GM19467 (cell line): ENCODE measurements around the gene RPLP1.

Experiments
- ATAC-seq: cut with Tn5 transposase; IDR thresholded peaks from one replicate; pipeline ENCODE4 v1.9.1; 2021; ENCODE audit warnings: mild to moderate bottlenecking, moderate library complexity; ENCODE audit not compliant: unreplicated experiment

The RPLP1 gene

DNA sequence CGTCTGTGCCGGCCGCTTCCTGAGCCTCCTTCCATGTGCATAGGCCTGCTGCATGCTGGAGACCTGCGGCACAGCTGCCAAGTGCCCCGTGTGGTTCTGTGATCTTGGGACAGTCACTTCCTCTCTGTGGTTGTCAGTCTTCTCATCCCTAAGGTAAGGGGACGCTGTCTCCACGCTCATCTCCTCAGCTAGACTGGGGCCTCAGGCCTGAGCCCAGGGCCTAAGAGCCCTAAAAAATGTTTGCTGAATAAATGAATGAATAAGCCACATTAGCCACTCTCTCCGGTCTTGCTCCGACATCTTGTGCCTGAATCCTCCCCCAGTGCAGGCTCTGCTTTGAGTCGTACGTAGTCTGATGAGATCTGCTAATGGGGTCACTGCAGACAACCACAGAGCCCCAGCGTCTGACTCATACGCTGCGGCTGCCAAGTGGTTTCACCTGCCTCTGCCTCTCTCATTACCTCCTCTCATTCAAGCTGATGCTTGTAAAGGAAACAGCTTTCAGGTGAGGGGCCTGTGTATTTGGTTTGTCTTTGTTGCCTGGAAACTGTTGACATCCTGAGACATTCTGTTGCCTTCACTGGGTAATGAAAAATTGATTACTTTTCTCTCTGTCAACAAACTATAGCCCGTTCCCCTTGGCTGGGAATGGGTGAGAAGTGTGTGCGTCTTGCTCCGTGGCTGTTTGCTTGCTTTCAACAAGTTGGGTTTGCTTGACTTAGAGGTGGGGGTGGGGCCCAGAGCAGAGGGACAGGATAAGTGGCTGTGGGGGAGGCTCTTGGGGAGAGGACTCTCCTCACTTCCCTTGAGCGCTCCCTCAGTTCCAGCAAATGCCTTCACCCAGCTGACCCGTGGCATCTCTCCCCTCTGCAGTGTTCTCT, 15.9 kb downstream of the RPLP1 start:
- ATAC-seq = no peak

DNA sequence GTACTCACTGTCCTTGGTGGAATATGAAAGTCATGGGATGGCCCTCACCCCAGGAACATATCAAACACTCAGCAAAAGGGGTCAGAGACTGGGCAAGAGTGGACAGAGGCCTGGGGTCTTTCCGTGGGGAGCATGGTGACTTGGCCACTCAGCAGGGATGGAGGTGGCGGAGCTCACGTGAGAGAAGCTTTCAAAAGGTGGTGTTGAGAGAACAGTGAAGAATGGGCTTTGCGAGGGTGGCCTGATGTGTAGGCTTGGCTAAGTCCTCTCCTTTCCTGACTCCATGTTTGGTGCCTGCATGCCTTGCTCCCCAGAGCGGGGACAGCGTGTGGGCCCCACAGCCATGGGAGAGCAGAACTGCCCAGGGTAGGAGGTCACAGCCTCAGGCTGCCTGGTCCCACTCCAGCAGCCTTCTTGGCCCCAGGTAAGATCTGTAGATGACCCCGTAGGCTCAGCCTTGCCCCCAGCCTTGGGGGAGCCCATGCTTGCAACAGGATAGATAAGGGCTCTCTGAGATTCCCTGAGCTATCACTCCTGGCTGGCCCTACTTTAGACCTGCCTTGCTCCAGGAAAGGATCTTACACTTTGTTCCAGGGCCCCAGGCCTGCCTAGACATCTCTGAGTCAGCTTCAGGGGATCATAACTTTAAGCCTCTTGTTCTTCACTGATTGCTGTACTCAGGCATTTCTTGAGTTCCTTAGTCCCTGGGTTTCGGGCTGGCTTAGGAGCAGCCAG, 17.0 kb downstream of the RPLP1 start:
- no peak for ATAC-seq

- ATAC-seq = no peak
Measured at GRCh38 chr15:69472046-69472445, 19.4 kb downstream of the RPLP1 start.

DNA sequence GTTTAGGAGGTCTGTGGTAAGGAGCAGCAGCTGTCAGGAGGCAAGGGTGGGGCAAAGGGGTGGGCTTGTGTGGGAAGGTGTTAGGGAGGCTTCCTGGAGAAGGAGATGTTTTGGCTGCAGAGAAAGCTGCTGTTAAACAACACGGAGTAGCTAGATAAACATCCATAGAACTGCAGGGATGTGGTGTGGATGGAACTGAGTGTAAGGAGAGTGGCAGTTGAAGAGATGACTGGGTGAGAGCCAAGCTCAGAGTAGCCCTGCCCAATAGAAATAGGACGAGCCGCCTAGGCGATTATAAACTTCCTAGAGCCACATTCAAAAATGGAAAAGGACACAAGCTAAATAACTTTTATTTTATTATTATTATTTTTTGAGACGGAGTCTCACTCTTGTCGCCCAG, 19.9 kb downstream of the RPLP1 start:
- ATAC-seq = no peak

- ATAC-seq = no peak
Measured at GRCh38 chr15:69474291-69474690, 21.7 kb downstream of the RPLP1 start.

DNA sequence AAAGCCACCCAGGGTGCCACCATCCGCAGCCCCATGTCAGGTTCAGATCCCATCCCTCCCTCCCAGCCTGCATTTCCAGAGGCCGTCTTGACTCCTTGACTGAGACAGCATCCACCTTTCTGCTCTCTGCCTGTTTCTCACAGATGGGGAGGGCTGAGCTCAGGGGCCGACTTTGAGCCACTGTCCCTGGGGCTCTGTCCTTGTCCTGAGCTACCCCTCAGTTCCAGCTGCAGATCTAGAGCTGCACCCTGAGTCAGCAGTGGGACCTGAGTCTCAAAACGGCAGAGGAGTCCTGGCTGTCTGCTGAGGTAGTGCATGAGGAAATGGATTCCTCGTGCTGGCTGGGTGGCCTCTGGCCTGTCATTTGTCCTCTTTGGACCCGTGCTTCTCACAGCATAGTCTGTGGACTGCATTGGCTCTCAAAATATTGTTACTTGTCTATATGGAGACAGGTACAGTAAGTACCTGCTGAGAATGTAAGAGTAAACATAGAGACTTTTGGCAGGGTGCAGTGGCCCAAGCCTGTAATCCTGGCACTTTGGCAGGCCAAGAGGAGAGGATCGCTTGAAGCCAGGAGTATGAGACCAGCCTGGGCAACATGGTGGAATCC, 22.3 kb downstream of the RPLP1 start:
- no peak for ATAC-seq

GRCh38 chr15:69475769-69476358, 23.2 kb downstream of the RPLP1 start:
- ATAC-seq = no peak

- no peak for ATAC-seq
Measured at GRCh38 chr15:69476704-69477473, 24.3 kb downstream of the RPLP1 start.

DNA sequence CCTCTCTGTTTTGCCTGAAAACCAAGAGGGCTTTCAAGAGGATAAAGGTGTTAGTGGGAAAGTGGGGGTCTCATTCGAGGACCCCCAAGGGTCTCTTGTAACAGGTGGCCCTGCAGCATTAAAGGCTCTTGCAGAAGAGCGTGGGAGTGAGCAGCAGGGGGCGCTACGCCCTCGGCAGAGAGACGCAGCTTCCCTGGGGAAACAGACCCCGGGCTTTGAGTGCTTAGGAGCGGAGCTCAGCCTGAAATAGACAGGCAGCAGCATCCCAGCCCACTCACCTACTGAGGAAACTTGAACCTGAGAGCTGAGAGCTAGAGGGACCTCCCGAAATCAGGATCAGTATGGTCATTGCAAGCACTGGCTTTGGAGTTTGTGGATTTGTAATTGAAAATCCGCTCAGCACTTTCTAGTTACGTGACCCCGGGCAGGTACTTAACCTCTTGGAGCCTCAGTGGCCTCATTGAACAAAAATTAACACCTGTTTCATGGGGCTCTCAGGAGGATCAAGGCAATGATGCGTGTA, 25.7 kb downstream of the RPLP1 start:
- ATAC-seq = no peak

- ATAC-seq = no peak
Measured at GRCh38 chr15:69479081-69479480, 26.5 kb downstream of the RPLP1 start.

DNA sequence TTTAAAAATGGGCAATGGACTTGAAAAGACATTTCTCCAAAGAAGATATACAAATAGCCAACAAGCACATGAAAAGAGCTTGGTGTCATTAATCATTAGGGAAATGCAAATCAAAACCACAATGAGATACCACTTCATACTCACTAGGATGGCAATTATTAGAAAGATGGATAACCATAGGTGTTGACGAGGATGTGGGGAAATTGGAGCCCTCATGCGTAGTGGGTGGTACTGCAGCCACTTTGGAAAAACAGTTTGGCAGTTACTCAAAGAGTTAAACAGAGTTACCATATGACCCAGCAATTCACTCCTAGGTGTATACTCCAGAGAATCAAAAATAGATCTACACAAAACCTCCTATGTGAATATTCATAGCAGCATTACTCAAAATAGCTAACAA, 27.4 kb downstream of the RPLP1 start:
- no peak for ATAC-seq

DNA sequence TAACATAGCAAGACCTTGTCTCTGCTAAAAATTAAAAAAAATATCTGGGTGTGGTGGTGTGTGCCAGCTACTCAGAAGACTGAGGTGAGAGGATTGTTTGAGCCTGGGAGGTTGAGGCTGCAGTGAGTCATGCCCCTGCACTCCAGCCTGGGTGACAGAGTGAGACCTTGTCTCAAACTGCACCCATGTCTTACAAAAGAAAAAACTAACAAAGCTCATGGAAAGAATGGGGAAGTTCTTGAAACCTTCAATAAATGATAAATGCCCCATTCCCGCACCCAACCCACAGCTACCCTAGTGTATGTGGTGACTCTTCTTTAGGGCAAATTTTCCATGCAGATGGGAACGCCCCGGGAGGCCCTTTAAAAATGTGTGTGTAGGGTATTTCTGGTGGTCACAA, 28.3 kb downstream of the RPLP1 start:
- ATAC-seq = no peak

DNA sequence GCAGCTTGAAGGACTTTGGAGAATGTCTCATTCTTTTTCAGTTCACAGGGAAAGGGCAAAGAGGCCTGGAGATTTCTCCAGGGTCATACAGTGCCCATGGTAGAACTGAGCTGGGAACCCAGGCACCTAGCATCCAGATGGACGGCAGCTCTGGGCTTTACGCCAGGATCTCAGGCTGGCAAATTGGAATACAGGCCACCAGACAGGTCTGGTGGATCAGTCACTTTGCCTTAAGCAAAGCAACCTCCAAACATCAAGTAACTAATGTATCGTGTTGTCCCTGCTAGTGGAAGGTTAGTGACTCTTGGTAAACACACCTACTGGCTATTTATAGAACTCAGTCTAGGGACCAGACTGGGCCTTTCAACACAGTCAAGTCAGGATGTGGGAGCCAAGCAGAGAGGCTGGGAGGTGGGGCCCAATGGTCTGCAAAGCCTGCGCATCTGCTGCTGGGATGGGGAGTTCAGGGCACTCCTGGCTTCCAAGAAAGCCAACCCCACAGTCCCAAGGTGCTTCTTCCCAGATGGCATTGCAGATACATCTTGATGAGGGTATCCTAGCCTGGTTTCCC, 30.2 kb downstream of the RPLP1 start:
- no peak for ATAC-seq

- no peak for ATAC-seq
Measured at GRCh38 chr15:69484837-69485236, 32.2 kb downstream of the RPLP1 start.

GRCh38 chr15:69486481-69487110, 34.0 kb downstream of the RPLP1 start:
- no peak for ATAC-seq

DNA sequence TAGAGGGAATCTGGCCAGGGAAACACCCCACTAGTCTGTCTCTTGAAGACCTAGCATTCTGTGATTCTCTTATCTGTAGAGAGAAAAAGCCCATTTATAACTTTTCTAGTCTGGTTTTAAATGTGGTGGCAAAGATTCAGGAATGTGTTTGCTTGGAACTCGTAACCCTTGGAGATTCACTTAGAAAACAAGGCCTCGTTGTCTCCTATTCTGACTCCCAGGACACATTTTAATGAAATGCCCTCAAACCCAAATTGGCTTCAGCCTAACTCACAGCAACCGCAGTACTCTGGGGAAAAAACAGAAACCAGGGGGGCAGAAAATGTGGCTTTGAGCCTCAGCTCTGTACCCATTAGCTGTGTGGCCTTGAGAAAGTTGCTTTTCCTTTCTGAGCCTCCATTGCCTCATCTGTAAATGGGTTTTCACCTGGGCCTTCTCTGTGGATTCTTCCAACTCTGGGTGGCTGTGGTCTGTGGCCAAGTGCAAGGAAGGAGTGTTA, 36.5 kb downstream of the RPLP1 start:
- no peak for ATAC-seq

GRCh38 chr15:69490356-69491037, 37.9 kb downstream of the RPLP1 start:
- no peak for ATAC-seq

DNA sequence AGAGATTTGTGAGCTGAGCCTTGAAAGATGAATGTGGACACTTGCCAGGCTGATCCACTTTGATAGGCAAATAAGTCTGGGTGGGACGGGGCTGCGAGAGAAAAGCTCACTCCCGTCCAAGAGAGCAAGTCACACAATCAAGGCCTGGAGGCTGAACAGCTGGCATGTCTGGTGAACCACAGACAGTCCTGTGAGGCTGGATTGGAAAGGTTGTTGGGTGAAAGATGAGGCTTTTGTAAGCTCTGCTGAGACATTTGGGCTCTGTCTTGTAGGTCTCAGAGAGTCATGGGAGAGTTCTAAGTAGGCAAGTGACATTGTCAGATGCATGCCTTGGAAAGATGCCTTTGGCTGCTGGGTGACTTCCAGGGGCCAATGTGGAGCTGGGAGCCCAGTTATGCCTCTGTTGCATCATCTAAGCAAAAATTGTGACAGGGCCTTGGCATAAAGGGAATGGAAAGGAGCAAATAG, 38.5 kb downstream of the RPLP1 start:
- no peak for ATAC-seq

- no peak for ATAC-seq
Measured at GRCh38 chr15:69493406-69493805, 40.8 kb downstream of the RPLP1 start.
